ENCODE results near the gene PLEK.
A peak's percentile ranks its signal among the peaks of the same experiment; 100 is the strongest.
"Not testable (repeated sequence)": the region's sequence is repeated elsewhere in the genome, so short reads cannot be mapped to it uniquely, and the experiment has no call there.

Gene PLEK

DNA sequence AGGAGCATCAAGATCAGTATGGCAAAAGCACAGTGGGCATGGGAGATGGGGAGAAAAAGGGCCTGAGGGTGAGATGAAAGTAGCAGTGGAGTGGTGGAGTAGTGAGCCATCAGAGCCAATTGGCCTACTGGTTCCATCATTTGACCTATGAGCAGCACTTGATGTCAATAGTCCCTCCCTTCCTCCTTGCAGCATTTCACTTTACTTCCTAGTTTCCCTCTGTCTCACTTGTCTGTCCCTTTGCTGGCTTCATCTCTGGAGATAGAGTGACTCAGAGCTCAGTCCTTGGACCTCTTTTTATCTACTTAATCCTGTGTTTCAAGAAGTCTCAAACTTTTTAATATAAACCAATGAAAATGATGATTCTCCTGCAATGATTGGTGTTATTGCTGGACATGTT, 69.9 kb downstream of the PLEK start:
- Histone ChIP-seq H3K4me3 (ENCODE audit: low read length) (no peak overlapping the region), H3K9ac (ENCODE audit: low read length) (no peak overlapping the region), H3K4me1 (ENCODE audit: control insufficient read depth, insufficient read depth, low read length) (peaks cover 32% of the 10 kb centered on the region), H3K27me3 (replicated peaks; ENCODE audit: control insufficient read depth, insufficient read depth, low read length) (no peaks in the 10 kb centered on the region), H3K9me3 (ENCODE audit: control insufficient read depth, low read length) (no peaks in the 10 kb centered on the region), H3K36me3 (ENCODE audit: control insufficient read depth, insufficient read depth, low read length, severe bottlenecking) (no peaks in the 10 kb centered on the region)
- no peak for DNase-seq (ENCODE audit: low read depth)

DNA sequence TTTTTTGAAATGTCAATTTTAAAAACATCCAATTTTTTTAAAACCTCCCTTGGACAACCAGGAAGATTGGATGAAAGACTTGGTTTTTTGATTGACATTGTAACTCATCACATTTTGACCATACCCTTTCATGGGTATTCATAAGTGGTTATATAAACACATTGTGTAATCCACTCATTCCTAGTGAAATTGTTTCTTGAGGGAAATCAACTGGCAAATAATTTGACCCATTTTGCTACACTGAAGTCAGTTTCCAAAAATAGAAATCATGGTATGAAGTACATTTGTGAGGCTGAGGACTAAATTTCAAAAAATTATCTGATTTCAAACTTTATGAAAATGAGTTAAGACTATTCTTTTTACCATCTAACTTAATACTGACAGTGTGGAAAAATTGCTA, 70.5 kb downstream of the PLEK start:
- no peaks in the 10 kb centered on the region for H3K27me3 ChIP-seq (replicated peaks; ENCODE audit: control insufficient read depth, insufficient read depth, low read length)
- peak; percentile 85 for DNase-seq (ENCODE audit: low read depth)
- H3K36me3 ChIP-seq (ENCODE audit: control insufficient read depth, insufficient read depth, low read length, severe bottlenecking): no peaks in the 10 kb centered on the region
- peak overlapping the region; percentile 50 for H3K4me3 ChIP-seq (ENCODE audit: low read length)
- H3K9me3 ChIP-seq (ENCODE audit: control insufficient read depth, low read length): no peaks in the 10 kb centered on the region
- peaks cover 33% of the 10 kb centered on the region for H3K4me1 ChIP-seq (ENCODE audit: control insufficient read depth, insufficient read depth, low read length)
- H3K9ac ChIP-seq (ENCODE audit: low read length): peak overlapping the region; percentile 37

DNA sequence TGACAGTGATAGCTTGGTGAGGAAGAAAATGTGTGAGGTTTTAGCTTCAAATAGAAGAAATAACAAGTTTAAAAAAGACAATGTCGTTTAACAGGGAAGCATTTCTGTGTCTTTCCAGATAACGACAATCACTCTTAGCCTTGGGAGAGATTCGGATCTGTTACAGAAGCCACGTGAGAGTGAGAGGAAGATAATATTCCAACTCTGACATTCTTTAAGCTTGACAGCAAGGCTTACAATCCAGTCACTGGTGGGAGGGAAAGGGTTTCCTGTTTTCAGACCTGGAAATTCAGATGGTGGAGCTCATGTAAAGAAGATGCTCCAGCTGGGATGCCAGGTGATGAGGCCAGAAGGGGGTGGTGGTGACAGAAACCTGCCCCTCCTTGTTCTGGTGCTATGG, 71.2 kb downstream of the PLEK start:
- H3K4me1 ChIP-seq (ENCODE audit: control insufficient read depth, insufficient read depth, low read length): peaks cover 38% of the 10 kb centered on the region
- H3K9me3 ChIP-seq (ENCODE audit: control insufficient read depth, low read length): no peaks in the 10 kb centered on the region
- peak; percentile 30 for DNase-seq (ENCODE audit: low read depth)
- H3K4me3 ChIP-seq (ENCODE audit: low read length): peak overlapping the region; percentile 50
- H3K9ac ChIP-seq (ENCODE audit: low read length): peak overlapping the region; percentile 37
- no peaks in the 10 kb centered on the region for H3K36me3 ChIP-seq (ENCODE audit: control insufficient read depth, insufficient read depth, low read length, severe bottlenecking)
- H3K27me3 ChIP-seq (replicated peaks; ENCODE audit: control insufficient read depth, insufficient read depth, low read length): no peaks in the 10 kb centered on the region

DNA sequence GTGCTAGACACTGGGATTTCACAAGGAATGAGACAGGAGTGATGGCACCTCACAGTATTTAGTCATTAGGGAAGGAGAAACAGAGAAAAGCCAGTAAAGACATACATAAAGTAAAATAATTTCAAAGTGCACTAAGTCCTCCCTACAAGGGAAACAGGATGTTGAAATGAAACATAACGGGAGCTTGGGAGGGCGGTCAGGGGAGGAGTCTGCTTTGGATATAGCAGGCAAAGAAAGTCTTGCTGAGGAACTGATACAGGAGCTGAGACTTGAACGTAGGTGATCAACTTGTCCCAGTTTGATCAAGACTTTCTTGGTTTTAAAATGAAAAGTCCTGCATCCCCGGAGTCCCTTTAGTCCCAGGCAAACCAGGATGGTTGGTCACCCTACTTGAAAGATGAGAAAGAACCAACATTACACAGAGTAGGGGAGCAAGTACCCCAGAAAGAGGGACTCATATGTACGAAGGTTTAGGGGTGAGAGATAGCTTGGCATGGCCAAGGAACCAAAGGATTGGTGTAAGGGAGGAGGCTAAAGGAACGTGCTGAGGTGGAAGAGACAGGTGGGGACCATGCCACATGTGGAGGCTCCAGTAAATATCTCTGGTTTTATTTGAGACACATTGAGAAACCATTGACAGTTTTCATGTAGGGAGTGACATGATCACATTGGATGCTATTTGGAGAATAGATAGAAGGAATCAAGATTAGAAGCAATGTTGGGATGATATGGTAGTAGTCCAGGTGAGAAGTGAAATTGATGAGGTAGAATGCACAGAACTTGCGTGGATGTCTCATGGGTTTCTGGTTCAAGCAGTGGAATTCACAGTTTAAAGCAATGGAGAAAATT, 73.6 kb downstream of the PLEK start:
- H3K36me3 ChIP-seq (ENCODE audit: control insufficient read depth, insufficient read depth, low read length, severe bottlenecking): no peaks in the 10 kb centered on the region
- no peaks in the 10 kb centered on the region for H3K9me3 ChIP-seq (ENCODE audit: control insufficient read depth, low read length)
- H3K9ac ChIP-seq (ENCODE audit: low read length): no peak overlapping the region
- DNase-seq (ENCODE audit: low read depth): no peak
- H3K4me1 ChIP-seq (ENCODE audit: control insufficient read depth, insufficient read depth, low read length): peaks cover 36% of the 10 kb centered on the region
- H3K4me3 ChIP-seq (ENCODE audit: low read length): no peak overlapping the region
- no peaks in the 10 kb centered on the region for H3K27me3 ChIP-seq (replicated peaks; ENCODE audit: control insufficient read depth, insufficient read depth, low read length)

DNA sequence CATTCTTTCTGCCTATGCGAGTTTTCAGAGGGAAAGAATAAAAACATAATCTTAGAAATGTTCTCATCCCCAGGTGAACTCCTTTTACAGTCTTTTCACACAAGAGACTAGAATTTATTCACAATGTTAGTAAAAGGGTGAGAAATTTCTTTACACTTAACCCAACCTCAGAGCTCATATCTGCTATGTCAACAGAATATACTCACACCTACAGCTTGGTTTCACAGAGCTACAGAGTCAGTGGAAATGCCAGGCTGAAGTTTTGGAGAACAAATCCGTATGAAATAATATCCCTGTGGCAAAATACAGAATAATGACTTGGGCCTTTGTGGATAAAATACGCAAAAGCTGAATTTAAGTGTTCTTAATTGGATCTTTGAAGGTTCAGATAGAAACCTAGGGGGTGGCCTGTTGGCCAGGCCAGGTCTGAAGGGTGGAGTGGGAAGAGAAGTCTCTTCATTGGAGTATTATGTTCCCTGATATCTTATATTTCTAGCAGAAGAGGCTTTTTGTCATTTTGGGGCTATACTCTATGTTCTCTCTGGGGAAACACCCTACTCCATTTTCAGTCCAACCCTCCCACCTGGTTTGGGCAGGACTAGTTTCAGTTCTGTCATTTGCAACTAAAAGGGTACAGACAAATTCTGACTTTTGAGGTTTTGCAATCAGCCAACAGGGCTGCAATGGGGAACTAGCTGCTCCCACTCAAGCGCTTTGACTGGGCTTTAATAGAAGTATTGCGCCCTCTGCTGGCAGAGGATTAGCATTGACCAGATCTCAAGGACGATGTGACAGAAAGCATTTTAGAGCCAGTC, 76.3 kb downstream of the PLEK start:
- H3K36me3 ChIP-seq (ENCODE audit: control insufficient read depth, insufficient read depth, low read length, severe bottlenecking): no peaks in the 10 kb centered on the region
- H3K9ac ChIP-seq (ENCODE audit: low read length): peak overlapping the region; percentile 18
- no peaks in the 10 kb centered on the region for H3K9me3 ChIP-seq (ENCODE audit: control insufficient read depth, low read length)
- H3K4me1 ChIP-seq (ENCODE audit: control insufficient read depth, insufficient read depth, low read length): peaks cover 19% of the 10 kb centered on the region
- H3K4me3 ChIP-seq (ENCODE audit: low read length): no peak overlapping the region
- DNase-seq (ENCODE audit: low read depth): peak; percentile 98
- H3K27me3 ChIP-seq (replicated peaks; ENCODE audit: control insufficient read depth, insufficient read depth, low read length): no peaks in the 10 kb centered on the region

DNA sequence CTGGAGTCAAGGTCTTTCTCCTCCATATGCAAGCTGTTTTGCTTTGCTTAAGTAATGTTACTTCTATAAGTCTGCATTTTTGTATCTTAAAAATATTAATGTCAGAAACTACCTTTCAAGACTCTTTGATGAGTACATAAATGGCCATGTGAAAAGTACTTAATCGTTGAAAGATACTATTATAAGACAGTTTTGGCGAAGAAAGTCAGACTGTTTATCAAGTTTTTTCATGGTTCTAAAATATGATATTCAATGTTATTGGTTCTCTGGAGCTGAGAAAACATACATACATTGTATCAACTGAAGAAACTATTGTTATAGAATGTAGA, 76.9 kb downstream of the PLEK start:
- Histone ChIP-seq H3K36me3 (ENCODE audit: control insufficient read depth, insufficient read depth, low read length, severe bottlenecking) (no peaks in the 10 kb centered on the region), H3K9ac (ENCODE audit: low read length) (no peak overlapping the region), H3K4me1 (ENCODE audit: control insufficient read depth, insufficient read depth, low read length) (peaks cover 13% of the 10 kb centered on the region), H3K9me3 (ENCODE audit: control insufficient read depth, low read length) (no peaks in the 10 kb centered on the region), H3K27me3 (replicated peaks; ENCODE audit: control insufficient read depth, insufficient read depth, low read length) (no peaks in the 10 kb centered on the region), H3K4me3 (ENCODE audit: low read length) (no peak overlapping the region)
- no peak for DNase-seq (ENCODE audit: low read depth)

DNA sequence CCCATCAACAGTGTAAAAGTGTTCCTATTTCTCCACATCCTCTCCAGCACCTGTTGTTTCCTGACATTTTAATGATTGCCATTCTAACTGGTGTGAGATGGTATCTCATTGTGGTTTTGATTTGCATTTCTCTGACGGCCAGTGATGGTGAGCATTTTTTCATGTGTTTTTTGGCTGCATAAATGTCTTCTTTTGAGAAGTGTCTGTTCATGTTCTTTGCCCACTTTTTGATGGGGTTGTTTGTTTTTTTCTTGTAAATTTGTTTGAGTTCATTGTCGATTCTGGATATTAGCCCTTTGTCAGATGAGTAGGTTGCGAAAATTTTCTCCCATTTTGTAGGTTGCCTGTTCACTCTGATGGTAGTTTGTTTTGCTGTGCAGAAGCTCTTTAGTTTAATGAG, 81.3 kb downstream of the PLEK start:
- H3K4me1 ChIP-seq (ENCODE audit: control insufficient read depth, insufficient read depth, low read length); H3K4me3 ChIP-seq (ENCODE audit: low read length); H3K9me3 ChIP-seq (ENCODE audit: control insufficient read depth, low read length); H3K9ac ChIP-seq (ENCODE audit: low read length); H3K27me3 ChIP-seq (replicated peaks; ENCODE audit: control insufficient read depth, insufficient read depth, low read length); H3K36me3 ChIP-seq (ENCODE audit: control insufficient read depth, insufficient read depth, low read length, severe bottlenecking); DNase-seq (ENCODE audit: low read depth): not testable (repeated sequence)

All from adipocyte (in vitro differentiated cells).